H1 (cell line): ENCODE results near the gene CTBP2. TPM values are rescaled to one million over a fixed set of nuclear protein-coding genes. Genes with fewer than 3 reads are reported as not detected.

Experiments
- CTCF ChIA-PET: fragments of 300-600 bp; sonication (Branson Sonifier 250); formaldehyde crosslinking; loops from one replicate; lab custom pipeline; 2021; ENCODE audit not compliant: partially characterized antibody; lab: Charles Lee
- POLR2A ChIA-PET: fragments of 300-600 bp; sonication (Branson Sonifier 250); formaldehyde crosslinking; loops from one replicate; lab custom pipeline; 2021; ENCODE audit warnings: inconsistent platforms; ENCODE audit not compliant: partially characterized antibody; lab: Charles Lee
- DNase-seq, 2 experiments: peaks; one replicate each; pipeline versions ENCODE4 v3.0.0 to v3.0.0-alpha.2; 2010 to 2022; ENCODE audit warnings: low spot score in 2 of 2, low read depth in 1 of 2, mixed read lengths in 1 of 2
- FAIRE-seq: peaks from 2 replicates; lab custom pipeline; 2011; peaks lifted over from hg19 to GRCh38; lab: Jason Lieb, UNC
- H2AFZ ChIP-seq: 2 replicates; pipeline ENCODE4 v1.8.1; 2012; ENCODE audit warnings: low read length, inconsistent platforms
- H2AK5ac ChIP-seq: 2 replicates; pipeline ENCODE4 v1.6.1; 2013; ENCODE audit warnings: low read depth, low read length
- H2BK120ac ChIP-seq: replicated peaks from 2 replicates; pipeline ENCODE3; 2013; ENCODE audit warnings: low read depth, low read length, inconsistent platforms
- H2BK12ac ChIP-seq: 2 replicates; pipeline ENCODE4 v1.6.1; 2013; ENCODE audit warnings: low read depth, low read length
- H2BK15ac ChIP-seq: 2 replicates; pipeline ENCODE4 v1.6.1; 2013; ENCODE audit warnings: low read length
- H2BK20ac ChIP-seq: 2 replicates; pipeline ENCODE4 v1.6.1; 2013; ENCODE audit warnings: low read length
- H2BK5ac ChIP-seq: 2 replicates; pipeline ENCODE4 v1.6.1; 2013; ENCODE audit warnings: low read depth, low read length
- H3K14ac ChIP-seq: 2 replicates; pipeline ENCODE4 v1.6.1; 2013; ENCODE audit warnings: inconsistent platforms; ENCODE audit not compliant: insufficient read length
- H3K18ac ChIP-seq: 2 replicates; pipeline ENCODE4 v1.6.1; 2013; ENCODE audit warnings: low read length; ENCODE audit errors: extremely low read depth
- H3K23ac ChIP-seq: 2 replicates; pipeline ENCODE4 v1.6.1; 2013; ENCODE audit warnings: inconsistent platforms; ENCODE audit not compliant: insufficient read length
- H3K23me2 ChIP-seq: 2 replicates; pipeline ENCODE4 v1.6.1; 2013; ENCODE audit warnings: low read depth, low read length
- H3K27ac ChIP-seq: 2 replicates; pipeline ENCODE4 v1.6.1; 2011; ENCODE audit warnings: low read depth, low read length, inconsistent platforms
- H3K27me3 ChIP-seq, 4 experiments: replicated peaks in 1 of 4; 1 replicate in 1 of 4; 2 replicates in 3 of 4; pipeline versions ENCODE4 v1.6.1 to v1.8.1; 2011 to 2013; ENCODE audit warnings: low read length in 3 of 4, mild to moderate bottlenecking in 3 of 4, inconsistent platforms in 2 of 4, mixed read lengths in 2 of 4, moderate library complexity in 1 of 4; ENCODE audit not compliant: control insufficient read depth in 3 of 4, insufficient read depth in 3 of 4; ENCODE audit errors: extremely low read depth in 1 of 4
- H3K36me3 ChIP-seq, 4 experiments: 2 replicates each; pipeline versions ENCODE4 v1.6.1 to v1.8.1; 2011 to 2013; ENCODE audit warnings: mild to moderate bottlenecking in 4 of 4, low read length in 3 of 4, moderate library complexity in 2 of 4, control low read depth in 1 of 4, inconsistent platforms in 1 of 4; ENCODE audit not compliant: insufficient read depth in 4 of 4, control insufficient read depth in 2 of 4
- H3K4ac ChIP-seq: replicated peaks from 2 replicates; pipeline ENCODE3; 2013; ENCODE audit warnings: low read length, low read depth, mixed read lengths, inconsistent platforms; ENCODE audit not compliant: insufficient read length
- H3K4me1 ChIP-seq, 4 experiments: replicated peaks in 1 of 4; 1 replicate in 1 of 4; 2 replicates in 3 of 4; pipeline versions ENCODE4 v1.6.1 to v1.8.1; 2011 to 2013; ENCODE audit warnings: low read length in 3 of 4, inconsistent platforms in 2 of 4, mixed read lengths in 1 of 4; ENCODE audit not compliant: insufficient read depth in 4 of 4, control insufficient read depth in 3 of 4
- H3K4me2 ChIP-seq, 2 experiments: 2 replicates each; pipeline versions ENCODE4 v1.6.1 to v1.8.1; 2011 to 2013; ENCODE audit warnings: low read depth in 2 of 2, low read length in 2 of 2, control low read depth in 1 of 2, inconsistent platforms in 1 of 2, mild to moderate bottlenecking in 1 of 2; ENCODE audit not compliant: insufficient read depth in 1 of 2
- H3K4me3 ChIP-seq, 4 experiments: fragments of 200-600, 300-600 bp in 1 of 4; sonication (generic), shearing (Covaris generic), sonication (Bioruptor Twin) in 1 of 4; 2 replicates each; pipeline versions ENCODE4 v1.5.1 to v1.8.1; 2011 to 2016; ENCODE audit warnings: low read length in 4 of 4, low read depth in 3 of 4, control low read depth in 2 of 4, inconsistent platforms in 2 of 4, mild to moderate bottlenecking in 2 of 4, mixed read lengths in 1 of 4, moderate library complexity in 1 of 4; ENCODE audit not compliant: insufficient read depth in 2 of 4; ENCODE audit errors: extremely low read depth in 1 of 4
- H3K56ac ChIP-seq: replicated peaks from 2 replicates; pipeline ENCODE3; 2013; ENCODE audit warnings: low read depth, mild to moderate bottlenecking, mixed read lengths, low read length, inconsistent platforms; ENCODE audit not compliant: insufficient read length
- H3K79me1 ChIP-seq: 2 replicates; pipeline ENCODE4 v1.6.1; 2013; ENCODE audit warnings: low read depth, low read length, control low read depth
- H3K79me2 ChIP-seq, 2 experiments: 2 replicates each; pipeline versions ENCODE4 v1.6.1 to v1.8.1; 2012 to 2013; ENCODE audit warnings: low read length in 2 of 2, mild to moderate bottlenecking in 2 of 2, inconsistent platforms in 1 of 2; ENCODE audit not compliant: insufficient read depth in 2 of 2, control insufficient read depth in 1 of 2
- H3K9ac ChIP-seq, 4 experiments: replicated peaks in 1 of 4; 1 replicate in 1 of 4; 2 replicates in 3 of 4; pipeline versions ENCODE4 v1.6.1 to v1.8.1; 2011 to 2013; ENCODE audit warnings: low read depth in 3 of 4, low read length in 3 of 4, control low read depth in 2 of 4, mild to moderate bottlenecking in 2 of 4, moderate library complexity in 2 of 4, inconsistent platforms in 1 of 4; ENCODE audit errors: extremely low read depth in 1 of 4
- H3K9me3 ChIP-seq, 2 experiments: 2 replicates each; pipeline versions ENCODE4 v1.6.1 to v1.8.1; 2012 to 2013; ENCODE audit warnings: mild to moderate bottlenecking in 2 of 2, moderate library complexity in 2 of 2, control low read depth in 1 of 2, inconsistent platforms in 1 of 2, low read depth in 1 of 2, low read length in 1 of 2, mixed read lengths in 1 of 2; ENCODE audit not compliant: insufficient read depth in 2 of 2
- H4K20me1 ChIP-seq, 2 experiments: replicated peaks in 1 of 2; 2 replicates each; pipeline versions ENCODE3 to v1.8.1; 2011 to 2013; ENCODE audit warnings: inconsistent platforms in 2 of 2, low read length in 2 of 2, mild to moderate bottlenecking in 1 of 2; ENCODE audit not compliant: insufficient read depth in 2 of 2, control insufficient read depth in 1 of 2
- H4K5ac ChIP-seq: 2 replicates; pipeline ENCODE4 v1.6.1; 2013; ENCODE audit warnings: low read length, low read depth, mixed read lengths, inconsistent platforms; ENCODE audit not compliant: insufficient read length
- H4K8ac ChIP-seq: 2 replicates; pipeline ENCODE4 v1.8.0; 2013; ENCODE audit warnings: mild to moderate bottlenecking, moderate library complexity, low read length, inconsistent platforms; ENCODE audit not compliant: insufficient read depth; ENCODE audit errors: extremely low read depth
- H4K91ac ChIP-seq: replicated peaks from 2 replicates; pipeline ENCODE3; 2013; ENCODE audit warnings: low read length, mixed read lengths, inconsistent platforms; ENCODE audit not compliant: insufficient read length
- EP300 ChIP-seq, 2 experiments: IDR thresholded peaks; 1 replicate in 1 of 2; 2 replicates in 1 of 2; pipeline ENCODE4 v1.6.1; 2011 to 2012; ENCODE audit warnings: low read depth in 2 of 2, low read length in 2 of 2, mild to moderate bottlenecking in 2 of 2, borderline replicate concordance in 1 of 2, inconsistent platforms in 1 of 2, moderate library complexity in 1 of 2
- MAFK ChIP-seq: IDR thresholded peaks from 2 replicates; pipeline ENCODE4 v1.6.1; 2012; ENCODE audit warnings: low read depth, mild to moderate bottlenecking, improper control_type of control experiment, low read length
- SUZ12 ChIP-seq: fragments of 200-600 bp; sonication (generic); IDR thresholded peaks from 2 replicates; pipeline ENCODE4 v1.6.1; 2012; ENCODE audit warnings: mild to moderate bottlenecking, inconsistent platforms, low read length, moderate library complexity, mixed read lengths
- WGBS, 2 experiments: shearing (Covaris generic) in 1 of 2; methylation state at CpG; one replicate each; pipeline versions ENCODE4 v1.1.6 to v1.1.7; 2013 to 2015; ENCODE audit warnings: low lambda C conversion rate in 2 of 2, mixed read lengths in 2 of 2, inconsistent platforms in 1 of 2, low coverage in 1 of 2, missing lambda C conversion rate in 1 of 2; ENCODE audit not compliant: insufficient replicate concordance in 2 of 2, insufficient coverage in 1 of 2, insufficient read length in 1 of 2; ENCODE audit errors: extremely low coverage in 1 of 2, missing lambda C conversion rate in 1 of 2; 5-methylcytosine and 5-hydroxymethylcytosine counted together
- polyA plus RNA-seq, 7 experiments: library from polyadenylated mRNA; depleted of rRNA in 3 of 7; stranded (reverse) in 5 of 7; unstranded in 2 of 7; fragments of >200 nt in 5 of 7; fragments of 200-250 nt in 2 of 7; gene quantifications; 1 replicate in 5 of 7; 2 replicates in 1 of 7; 4 replicates in 1 of 7; pipeline versions ENCODE4 v1.2.1 to v1.2.3, GENCODE V29; 2011 to 2013; ENCODE audit warnings: missing spikeins in 2 of 7, mixed read lengths in 2 of 7
- total RNA-seq: library from RNA; stranded (reverse); fragmentation: NEBNext Ultra II Directional; extraction: Animal tissue kit (Norgen Biotek cat#: 25700); gene quantifications from 2 replicates; pipeline ENCODE4 v1.2.1, GENCODE V29; 2021
- TF ChIP-seq, protein P1 (sequence below): IDR thresholded peaks from 2 replicates; pipeline ENCODE4 v1.6.1; 2012; ENCODE audit warnings: inconsistent platforms

The CTBP2 gene
- total and polyA plus RNA-seq, 2 of the 8 experiments (the other 6 are each of a cell fraction or from before 2014, with no cell fraction given): 208 to 221 TPM

DNA sequence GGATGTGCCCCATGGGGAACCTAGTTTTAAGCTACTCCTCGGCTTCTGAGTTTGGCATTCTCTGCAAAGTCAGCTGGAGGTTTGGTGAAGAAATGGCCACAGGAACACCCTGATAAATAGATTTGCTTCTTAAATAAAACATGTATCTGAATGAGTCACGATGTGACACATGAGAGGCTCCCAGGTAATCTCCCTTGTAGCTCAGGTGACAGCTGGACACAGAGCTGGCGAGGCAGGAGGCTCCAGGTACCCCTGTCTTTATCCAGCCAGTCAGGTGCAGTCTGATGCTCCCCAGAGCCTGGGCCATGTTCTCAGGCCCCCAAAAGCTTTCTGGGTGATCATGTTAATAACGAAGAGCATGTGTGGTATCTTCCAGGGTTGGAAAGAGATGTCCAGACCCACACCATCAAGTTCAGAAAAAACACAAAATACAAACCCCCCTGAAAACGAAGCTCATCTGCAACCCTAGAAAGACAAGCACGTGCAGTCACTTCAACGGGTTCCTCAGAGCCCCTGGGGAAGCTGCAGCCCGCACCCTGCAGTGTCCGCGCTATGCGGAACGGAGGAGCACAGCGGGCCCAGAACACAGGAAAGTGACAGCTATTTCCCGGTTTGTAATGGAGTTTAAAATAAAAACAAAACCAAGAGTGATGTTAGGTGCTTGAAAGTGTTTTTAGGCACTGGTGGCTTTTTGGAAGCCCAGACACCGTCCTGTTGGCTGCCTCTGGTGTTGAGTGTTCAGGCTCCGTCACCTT lies 149.0 kb downstream of the CTBP2 start:
- Histone ChIP-seq H4K20me1 (peaks cover 41 to 54% of the 10 kb centered on the region in 2 experiments), H2BK120ac (no peak overlapping the region), H3K27ac (no peak overlapping the region), H3K36me3 (peaks cover 3 to 30% (median 7%) of the 10 kb centered on the region in 4 experiments; a peak in 5 of 8 replicates), H3K4ac (no peak overlapping the region), H4K8ac (no peak overlapping the region), H3K14ac (no peak overlapping the region), H3K27me3 (no peaks in the 10 kb centered on the region), H4K5ac (no peak overlapping the region), H2AFZ (no peak overlapping the region), H3K23ac (no peak overlapping the region), H3K4me2 (no peak overlapping the region), H2AK5ac (no peak overlapping the region), H3K23me2 (no peaks in the 10 kb centered on the region), H2BK15ac (no peak overlapping the region), H3K9me3 (no peaks in the 10 kb centered on the region), H3K9ac (no peak overlapping the region), H2BK12ac (no peak overlapping the region), H3K18ac (no peak overlapping the region), H4K91ac (no peak overlapping the region), H3K79me2 (peaks cover 0 to 100% of the 10 kb centered on the region in 2 experiments; a peak in 2 of 4 replicates), H2BK20ac (no peak overlapping the region), H3K4me1 (peaks cover under 1 to 14% (median 8%) of the 10 kb centered on the region in 4 experiments; a peak in 6 of 7 replicates), H3K79me1 (peaks cover 44% of the 10 kb centered on the region), H3K4me3 (no peak overlapping the region), H2BK5ac (no peak overlapping the region), H3K56ac (no peak overlapping the region)
- POLR2A ChIA-PET: interaction anchor here (2.1 kb wide), 1 partner anchor 10 kb away, joined by 9 read pairs; no protein-coding TSS in a partner anchor
- DNase-seq (no peak), FAIRE-seq (no peak)
- CTCF ChIA-PET: interaction anchor here (0.6 to 3.0 kb wide), 10 partner anchors 10 to 202 kb away, joined by 3 to 14 read pairs (median 6); no protein-coding TSS in a partner anchor
- WGBS, 2 experiments: 91% methylated on average over 16 of the region's 16 CpGs; no CpG with 5 or more reads in 1 of the 2 experiments
- TF ChIP-seq, protein P1, sequence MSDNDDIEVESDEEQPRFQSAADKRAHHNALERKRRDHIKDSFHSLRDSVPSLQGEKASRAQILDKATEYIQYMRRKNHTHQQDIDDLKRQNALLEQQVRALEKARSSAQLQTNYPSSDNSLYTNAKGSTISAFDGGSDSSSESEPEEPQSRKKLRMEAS: no peak
- no peak for TF ChIP-seq MAFK
- no peak for TF ChIP-seq SUZ12
- no peak for TF ChIP-seq EP300 (IDR thresholded peaks at IDR 0.05; ENCODE audit: borderline replicate concordance in 1 of 2, low read depth in 2 of 2, low read length in 2 of 2)
